Endothelial cell of umbilical vein (primary cell): ENCODE data around the gene SLC35E4.
A peak's percentile ranks its signal among the peaks of the same experiment; 100 is the strongest.

Experiments
- CTCF ChIP-seq, 2 donors: IDR thresholded peaks; 1 replicate in 1 of 2; 2 replicates in 1 of 2; pipeline ENCODE4 v1.5.1; 2011; ENCODE audit warnings: low read length in 2 of 2, mild to moderate bottlenecking in 2 of 2, moderate library complexity in 2 of 2, control low read depth in 1 of 2, inconsistent platforms in 1 of 2, low read depth in 1 of 2; ENCODE audit not compliant: insufficient read depth in 1 of 2; ENCODE audit errors: extremely low read depth in 1 of 2
- EZH2 ChIP-seq: IDR thresholded peaks from 2 replicates; pipeline ENCODE4 v1.6.1; 2012; ENCODE audit warnings: borderline replicate concordance, low read depth, mild to moderate bottlenecking, moderate library complexity, low read length, inconsistent platforms; ENCODE audit not compliant: severe bottlenecking
- GATA2 ChIP-seq: IDR thresholded peaks from 2 replicates; pipeline ENCODE4 v1.7.0; 2011; ENCODE audit warnings: low read depth, mild to moderate bottlenecking, moderate library complexity, mixed read lengths, low read length; ENCODE audit not compliant: insufficient read length, insufficient read depth
- POLR2A ChIP-seq: IDR thresholded peaks from 2 replicates; pipeline ENCODE4 v1.6.1; 2012; ENCODE audit warnings: low read depth, mild to moderate bottlenecking, control low read depth, low read length

- TF ChIP-seq POLR2A = no peak
- TF ChIP-seq CTCF (IDR thresholded peaks at IDR 0.05; ENCODE audit: extremely low read depth in 1 of 2, insufficient read depth in 1 of 2, low read depth in 1 of 2, low read length in 2 of 2) = no peak
- TF ChIP-seq GATA2 = no peak
- peak; percentile 12 for TF ChIP-seq EZH2
Observed at GRCh38 chr22:30694640-30695350, 59.2 kb downstream of the SLC35E4 start, which contains the start of gene OSBP2.
